Measurements from ENCODE around the gene UBL4B.

- TF ChIP-seq, protein P1, sequence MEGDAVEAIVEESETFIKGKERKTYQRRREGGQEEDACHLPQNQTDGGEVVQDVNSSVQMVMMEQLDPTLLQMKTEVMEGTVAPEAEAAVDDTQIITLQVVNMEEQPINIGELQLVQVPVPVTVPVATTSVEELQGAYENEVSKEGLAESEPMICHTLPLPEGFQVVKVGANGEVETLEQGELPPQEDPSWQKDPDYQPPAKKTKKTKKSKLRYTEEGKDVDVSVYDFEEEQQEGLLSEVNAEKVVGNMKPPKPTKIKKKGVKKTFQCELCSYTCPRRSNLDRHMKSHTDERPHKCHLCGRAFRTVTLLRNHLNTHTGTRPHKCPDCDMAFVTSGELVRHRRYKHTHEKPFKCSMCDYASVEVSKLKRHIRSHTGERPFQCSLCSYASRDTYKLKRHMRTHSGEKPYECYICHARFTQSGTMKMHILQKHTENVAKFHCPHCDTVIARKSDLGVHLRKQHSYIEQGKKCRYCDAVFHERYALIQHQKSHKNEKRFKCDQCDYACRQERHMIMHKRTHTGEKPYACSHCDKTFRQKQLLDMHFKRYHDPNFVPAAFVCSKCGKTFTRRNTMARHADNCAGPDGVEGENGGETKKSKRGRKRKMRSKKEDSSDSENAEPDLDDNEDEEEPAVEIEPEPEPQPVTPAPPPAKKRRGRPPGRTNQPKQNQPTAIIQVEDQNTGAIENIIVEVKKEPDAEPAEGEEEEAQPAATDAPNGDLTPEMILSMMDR (IDR thresholded peaks at IDR 0.05; ENCODE audit: extremely low read depth in 1 of 2, insufficient read depth in 1 of 2, low read depth in 1 of 2, low read length in 2 of 2) = no peak
- no peak for TF ChIP-seq POLR2AphosphoS5 (IDR thresholded peaks at IDR 0.05; ENCODE audit: insufficient read depth, low read depth, low read length)
- no peak for TF ChIP-seq POLR2A (IDR thresholded peaks at IDR 0.05; ENCODE audit: low read depth, low read length)
- no peak for TF ChIP-seq MAX (IDR thresholded peaks at IDR 0.05; ENCODE audit: insufficient read depth, insufficient read length)
- no peak for TF ChIP-seq MYC (IDR thresholded peaks at IDR 0.05; ENCODE audit: low read depth, low read length)
- TF ChIP-seq EZH2 (IDR thresholded peaks at IDR 0.05; ENCODE audit: borderline replicate concordance, low read depth, low read length, severe bottlenecking) = peak; percentile 94
These were observed 42.6 kb upstream of the UBL4B start for GRCh38 chr1:110069404-110070281.

Data from endothelial cell of umbilical vein (primary cell).